Heart right ventricle (tissue), 16 donors: ENCODE measurements around the gene SET. TPM values are rescaled to one million over a fixed set of nuclear protein-coding genes. Genes with fewer than 3 reads are reported as not detected.

Experiments used
- ATAC-seq, 8 donors: fragments of 200-7000 bp; cut with Tn5 transposase; one replicate each; pipeline ENCODE4 v1.9.1; 2020; ENCODE audit warnings: mild to moderate bottlenecking in 8 of 8, moderate library complexity in 8 of 8, moderate number of reproducible peaks in 1 of 8
- DNase-seq, 2 donors: peaks; one replicate each; pipeline ENCODE4 v3.0.0-alpha.2; 2020
- H3K27ac ChIP-seq, 10 donors: fragments of 200-600 bp; sonication (generic) in 2 of 10; one replicate each; pipeline versions ENCODE4 v1.5.0 to v1.8.0; 2020 to 2022; ENCODE audit warnings: mild to moderate bottlenecking in 3 of 10
- H3K27me3 ChIP-seq, 7 donors: fragments of 200-600 bp; one replicate each; pipeline ENCODE4 v1.8.0; 2021 to 2022; ENCODE audit warnings: mild to moderate bottlenecking in 2 of 7
- H3K36me3 ChIP-seq, 9 donors: fragments of 200-600 bp; sonication (generic) in 1 of 9; one replicate each; pipeline versions ENCODE4 v1.5.0 to v1.8.0; 2020 to 2022; ENCODE audit warnings: mild to moderate bottlenecking in 2 of 9
- H3K4me1 ChIP-seq, 9 donors: fragments of 200-600 bp; sonication (generic) in 1 of 9; one replicate each; pipeline versions ENCODE4 v1.5.0 to v1.8.0; 2020 to 2022; ENCODE audit warnings: mild to moderate bottlenecking in 4 of 9
- H3K4me3 ChIP-seq, 10 donors: fragments of 200-600 bp; sonication (generic) in 2 of 10; one replicate each; pipeline versions ENCODE4 v1.5.0 to v1.8.0; 2020 to 2022; ENCODE audit warnings: mild to moderate bottlenecking in 7 of 10, moderate library complexity in 2 of 10
- H3K9me3 ChIP-seq, 11 donors: fragments of 200-600 bp in 10 of 11; sonication (generic) in 2 of 11; one replicate each; pipeline versions ENCODE4 v1.5.0 to v1.8.0; 2013 to 2022; ENCODE audit warnings: mild to moderate bottlenecking in 2 of 11, control low read depth in 1 of 11, moderate library complexity in 1 of 11
- CTCF ChIP-seq, 9 donors: fragments of 200-600 bp; sonication (generic) in 2 of 9; IDR thresholded peaks; one replicate each; pipeline versions ENCODE4 v1.5.0 to v1.8.0; 2021 to 2022; ENCODE audit warnings: antibody characterized with exemption in 9 of 9, mild to moderate bottlenecking in 5 of 9, moderate library complexity in 1 of 9
- WGBS, 2 donors: extraction: QIAGEN DNeasy Blood & Tissue Kit; methylation state at CpG; one replicate each; pipeline ENCODE4 v1.1.7; 2013; ENCODE audit warnings: inconsistent platforms in 1 of 2; 5-methylcytosine and 5-hydroxymethylcytosine counted together
- intact Hi-C, 10 donors: fragments of 100-400 bp; cut with DNase I; formaldehyde crosslinking; loops; one replicate each; pipeline versions ENCODE4 v1.11.1 to v1.14.2; 2022
- polyA plus RNA-seq, 2 donors: library from polyadenylated mRNA; stranded (reverse); fragments of 200-250 nt; gene quantifications; one replicate each; pipeline ENCODE4 v1.2.3, GENCODE V29; 2013
- total RNA-seq, 10 donors: library from RNA; stranded (reverse); fragmentation: NEBNext Ultra II Directional in 3 of 10; extraction: Animal tissue kit (Norgen Biotek cat#: 25700) in 3 of 10; gene quantifications; one replicate each; pipeline versions ENCODE4 v1.2.1 to v1.2.4, GENCODE V29; 2021 to 2023
- donor health status: Arrhythmogenic right ventricular cardiomyopathy.
- donor health status: ischemic (EF 13 %, LVEDD 7.1; RV severe dilation, severe dysfunction).
- donor health status: healthy with polysubstance abuse.
- donor health status: DM: no; HTN: yes; CAD: no.
- donor health status: DM: no; HTN: no; CAD: no.
- donor health status: ischemic (EF 25% LVEDD 6.9; RV normal size, moderate dysfunction).
- donor health status: ischemic (EF 25% LVEDD 5.7; RV mildly dilated, moderate dysfunction).
- donor health status: healthy.
- donor health status: DM: yes; HTN: yes; CAD: no.
- donor health status: Ischemic cardiomyopathy.
- donor health status: ischemic (EF 35%, LVEDD 5.7; RV mildly dilated, moderate dysfunction).
- donor health status: nonischemic (EF 11% LVEDD 7.7; RV severe dilation, severe dysfunction).
- donor health status: DM: yes; HTN: yes; CAD: no.
- donor health status: PGD.
- donor health status: ischemic (EF 29% LVEDD 5.4; RV normal size, mild dysfunction).
- donor health status: nonischemic (EF 23%, LVEDD 6.1; RV moderate dilation, normal function).

The SET gene
- total and polyA plus RNA-seq, 12 donors: 87.0 to 228 (median 196) TPM

- WGBS, 2 donors: 0% methylated on average over 49 to 65 of the region's 65 CpGs
- intact Hi-C loops: loop anchor here in 2 of 10 donors (2.0 to 5.0 kb wide), 2 partner anchors 22 to 70 kb away; partner anchors contain the start of genes ZDHHC12 (in 1 of the 2) and ZER1 (in 1 of the 2)
Measured at GRCh38 chr9:128702445-128702948, 13.5 kb downstream of the SET start, which contains the start of gene PKN3. TSS of gene PKN3 (plus strand) at chr9:128702503. CDS start at chr9:128702916, 413 bp downstream.

GRCh38 chr9:128702949-128703615 lies 14.1 kb downstream of the SET start:
- 8 to 10% methylated on average over 47 to 55 of the region's 55 CpGs for WGBS, 2 donors
- DNase-seq: peak; percentile 30 to 53
- intact Hi-C loops: loop anchor here in 2 of 10 donors (2.0 to 5.0 kb wide), 2 partner anchors 22 to 69 kb away; partner anchors contain the start of genes ZDHHC12 (in 1 of the 2) and ZER1 (in 1 of the 2)

More at GRCh38 chr9:128702445-128702948, 13.5 kb downstream of the SET start, which contains the start of gene PKN3:
- H3K9me3 ChIP-seq: no peaks in the 10 kb centered on the region
- peak within 1 kb of the TSS; percentile 56 to 93 (median 78) for H3K4me3 ChIP-seq
- H3K4me1 ChIP-seq: peaks cover 0 to 24% (median 15%) of the 10 kb centered on the region in 9 donors
- ATAC-seq: peak; percentile 76 to 87 (median 82)
- peaks cover 0 to 4% (median 0%) of the 10 kb centered on the region in 9 donors for H3K36me3 ChIP-seq
- DNase-seq: peak; percentile 90 to 92
- no peaks in the 10 kb centered on the region for H3K27me3 ChIP-seq
- peak within 1 kb of the TSS; percentile 70 to 96 (median 93) for H3K27ac ChIP-seq
- peak; percentile 87 to 96 (median 94) for TF ChIP-seq CTCF (IDR thresholded peaks at IDR 0.05)

GRCh38 chr9:128703616-128704355 lies 14.8 kb downstream of the SET start:
- intact Hi-C loops: loop anchor here in 2 of 10 donors (2.0 to 5.0 kb wide), 2 partner anchors 21 to 69 kb away; partner anchors contain the start of genes ZDHHC12 (in 1 of the 2) and ZER1 (in 1 of the 2)
- Histone ChIP-seq H3K4me1 (peaks cover 0 to 24% (median 15%) of the 10 kb centered on the region in 9 donors), H3K27ac (peak overlapping the region; percentile 70 to 96 (median 93)), H3K4me3 (peak overlapping the region; percentile 56 to 93 (median 78)), H3K9me3 (no peaks in the 10 kb centered on the region), H3K36me3 (peaks cover 0 to 5% (median 0%) of the 10 kb centered on the region in 9 donors), H3K27me3 (no peaks in the 10 kb centered on the region)
- ATAC-seq (peak; percentile 41 to 89 (median 81)), DNase-seq (peak; percentile 69 to 72)
- 67 to 69% methylated on average over 31 of the region's 31 CpGs for WGBS, 2 donors
- TF ChIP-seq CTCF (IDR thresholded peaks at IDR 0.05): no peak

More at GRCh38 chr9:128702949-128703615, 14.1 kb downstream of the SET start:
- Histone ChIP-seq H3K36me3 (peaks cover 0 to 5% (median 0%) of the 10 kb centered on the region in 9 donors), H3K4me1 (peaks cover 0 to 24% (median 15%) of the 10 kb centered on the region in 9 donors), H3K27me3 (no peaks in the 10 kb centered on the region), H3K4me3 (peak overlapping the region; percentile 56 to 93 (median 78)), H3K27ac (peak overlapping the region; percentile 70 to 96 (median 93)), H3K9me3 (no peaks in the 10 kb centered on the region)
- peak; percentile 18 to 65 (median 40) for ATAC-seq
- TF ChIP-seq CTCF (IDR thresholded peaks at IDR 0.05): no peak

- intact Hi-C loops: loop anchor here in 1 of 10 donors (5.0 kb wide), 1 partner anchor 68 kb away; the partner anchor contains the start of gene ZER1
- H3K27ac ChIP-seq: peak overlapping the region; percentile 70 to 96 (median 93)
- H3K36me3 ChIP-seq: peaks cover 0 to 5% (median 0%) of the 10 kb centered on the region in 9 donors
- no peak for ATAC-seq
- peaks cover 0 to 24% (median 15%) of the 10 kb centered on the region in 9 donors for H3K4me1 ChIP-seq
- peak overlapping the region in 8 of 10 donors; percentile 56 to 93 (median 82) for H3K4me3 ChIP-seq
- H3K27me3 ChIP-seq: no peaks in the 10 kb centered on the region
- WGBS, 2 donors: 73 to 89% methylated on average over 5 of the region's 5 CpGs
- no peak for DNase-seq
- TF ChIP-seq CTCF (IDR thresholded peaks at IDR 0.05): no peak
- H3K9me3 ChIP-seq: no peaks in the 10 kb centered on the region
Measured at GRCh38 chr9:128704356-128704670, 15.3 kb downstream of the SET start.
